GM12891 (cell line): ENCODE measurements around the gene VSIG10.

Experiments used
- PAX5 ChIP-seq: IDR thresholded peaks from 2 replicates; pipeline ENCODE4 v1.6.1; 2011; ENCODE audit warnings: low read length, moderate library complexity, mild to moderate bottlenecking; ENCODE audit not compliant: insufficient read depth, severe bottlenecking
- POLR2A ChIP-seq: IDR thresholded peaks from 2 replicates; pipeline ENCODE4 v1.6.1; 2011; ENCODE audit warnings: low read depth, low read length, control low read depth
- POLR2AphosphoS5 ChIP-seq: IDR thresholded peaks from 2 replicates; pipeline ENCODE4 v1.6.1; 2011; ENCODE audit warnings: low read depth, low read length, control low read depth
- POU2F2 ChIP-seq: IDR thresholded peaks from 2 replicates; pipeline ENCODE4 v1.6.1; 2011; ENCODE audit warnings: low read depth, mild to moderate bottlenecking, control low read depth, low read length, moderate library complexity
- SPI1 ChIP-seq: IDR thresholded peaks from 2 replicates; pipeline ENCODE4 v1.6.1; 2011; ENCODE audit warnings: low read depth, low read length, control low read depth
- TAF1 ChIP-seq: IDR thresholded peaks from 2 replicates; pipeline ENCODE4 v1.6.1; 2011; ENCODE audit warnings: low read depth, low read length, control low read depth

GRCh38 chr12:118098401-118098800 is 5.4 kb downstream of the VSIG10 start:
- TF ChIP-seq SPI1 (no peak), POLR2A (no peak), TAF1 (no peak), POLR2AphosphoS5 (no peak), POU2F2 (no peak), PAX5 (no peak)
